Neural progenitor cell (in vitro differentiated cells): ENCODE results near the gene ABHD12. TPM values are rescaled to one million over a fixed set of nuclear protein-coding genes. Genes with fewer than 3 reads are reported as not detected.
A peak's percentile ranks its signal among the peaks of the same experiment; 100 is the strongest.

Source experiments
- DNase-seq: peaks from one replicate; pipeline ENCODE4 v3.0.0-alpha.2; 2016; ENCODE audit warnings: low spot score
- H2AFZ ChIP-seq: fragments of 200-600 bp; sonication (generic); replicated peaks from 2 replicates; pipeline ENCODE4 v1.6.1; 2016; ENCODE audit warnings: antibody characterized with exemption
- H3F3A ChIP-seq: fragments of 200-600 bp; sonication (generic); 2 replicates; pipeline ENCODE4 v1.6.1; 2016; ENCODE audit warnings: antibody characterized with exemption, low read depth
- H3K27ac ChIP-seq: fragments of 200-600 bp; sonication (generic); 2 replicates; pipeline ENCODE4 v1.5.1; 2016; ENCODE audit warnings: mild to moderate bottlenecking
- H3K27me3 ChIP-seq: fragments of 200-600 bp; sonication (generic); 2 replicates; pipeline ENCODE4 v1.6.1; 2016; ENCODE audit warnings: mild to moderate bottlenecking, moderate library complexity
- H3K36me3 ChIP-seq: fragments of 200-600 bp; sonication (generic); 2 replicates; pipeline ENCODE4 v1.5.1; 2016
- H3K4me1 ChIP-seq: fragments of 200-600 bp; sonication (generic); 2 replicates; pipeline ENCODE4 v1.6.1; 2016; ENCODE audit warnings: mixed run types
- H3K4me2 ChIP-seq: fragments of 200-600 bp; sonication (generic); 2 replicates; pipeline ENCODE4 v1.6.1; 2016
- H3K4me3 ChIP-seq: fragments of 200-600 bp; sonication (generic); 2 replicates; pipeline ENCODE4 v1.5.1; 2016
- H3K79me2 ChIP-seq: fragments of 200-600 bp; sonication (generic); 2 replicates; pipeline ENCODE4 v1.6.1; 2016; ENCODE audit warnings: low read depth
- H3K9ac ChIP-seq: fragments of 200-600 bp; sonication (generic); 2 replicates; pipeline ENCODE4 v1.6.1; 2016
- H3K9me3 ChIP-seq: fragments of 200-600 bp; sonication (generic); 2 replicates; pipeline ENCODE4 v1.5.1; 2016; ENCODE audit warnings: low read depth
- H4K20me1 ChIP-seq: fragments of 200-600 bp; sonication (generic); 2 replicates; pipeline ENCODE4 v1.6.1; 2016; ENCODE audit warnings: low read depth
- H3K27ac Mint-ChIP-seq: 3 replicates; pipeline ENCODE4 v1.8.0; 2021; ENCODE audit warnings: mixed read lengths
- H3K27me3 Mint-ChIP-seq: 2 replicates; pipeline ENCODE4 v1.8.0; 2022; ENCODE audit warnings: low read depth, mild to moderate bottlenecking, inconsistent platforms, moderate library complexity, mixed read lengths; ENCODE audit not compliant: insufficient read depth
- H3K36me3 Mint-ChIP-seq: 3 replicates; pipeline ENCODE4 v1.8.0; 2021; ENCODE audit warnings: mixed read lengths
- H3K4me1 Mint-ChIP-seq: 3 replicates; pipeline ENCODE4 v1.8.0; 2021; ENCODE audit warnings: mixed read lengths
- H3K4me3 Mint-ChIP-seq: 3 replicates; pipeline ENCODE4 v1.8.0; 2021; ENCODE audit warnings: mild to moderate bottlenecking, moderate library complexity, mixed read lengths
- H3K9me3 Mint-ChIP-seq: 3 replicates; pipeline ENCODE4 v1.8.0; 2020; ENCODE audit warnings: mixed read lengths
- EZH2 ChIP-seq: fragments of 200-600 bp; sonication (generic); IDR thresholded peaks from 2 replicates; pipeline ENCODE4 v1.6.1; 2017; ENCODE audit warnings: antibody characterized with exemption, mild to moderate bottlenecking, moderate library complexity
- EZH2phosphoT487 ChIP-seq: fragments of 200-600 bp; sonication (generic); IDR thresholded peaks from 2 replicates; pipeline ENCODE4 v1.6.1; 2017; ENCODE audit warnings: antibody characterized with exemption
- total RNA-seq: library from RNA; depleted of rRNA; stranded (reverse); fragments of >200 nt; gene quantifications from 2 replicates; pipeline ENCODE4 v1.2.3, GENCODE V29; 2015; ENCODE audit warnings: low replicate concordance
- TF ChIP-seq, protein P1 (sequence below): fragments of 200-600 bp; sonication (generic); IDR thresholded peaks from 2 replicates; pipeline ENCODE4 v1.5.1; 2017; ENCODE audit warnings: antibody characterized with exemption, mild to moderate bottlenecking

The ABHD12 gene
- total RNA-seq, 1 donor from 2014 or later = 20.8 TPM

DNA sequence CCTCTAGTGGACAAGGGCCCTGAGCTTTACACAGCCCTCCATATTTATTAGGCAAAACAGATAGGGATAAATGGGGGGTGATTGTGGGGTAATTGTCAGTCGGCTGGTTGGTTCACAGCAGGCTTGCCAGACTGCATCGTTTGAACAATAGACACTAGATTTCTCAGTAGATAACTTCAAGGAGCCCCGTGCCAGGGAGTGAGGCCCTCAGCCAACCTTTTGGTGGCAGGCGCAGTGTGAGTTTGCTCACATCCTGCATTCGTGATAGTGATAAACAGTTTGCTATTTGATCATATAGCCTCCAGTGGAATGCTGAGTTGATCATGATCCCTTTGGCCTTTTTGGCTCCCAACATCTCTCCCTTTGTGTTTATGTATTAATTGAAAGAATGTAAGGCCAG lies 3.6 kb upstream of the ABHD12 start:
- peaks cover 22% of the 10 kb centered on the region for H3K4me1 Mint-ChIP-seq
- peaks cover 6% of the 10 kb centered on the region for H3K9me3 Mint-ChIP-seq
- Histone ChIP-seq H3K36me3 (no peaks in the 10 kb centered on the region), H3K4me2 (no peak overlapping the region), H3K4me3 (no peak overlapping the region), H4K20me1 (peaks cover 4% of the 10 kb centered on the region), H3K4me1 (peaks cover under 1% of the 10 kb centered on the region), H3K9ac (no peak overlapping the region), H2AFZ (no peak overlapping the region), H3K27me3 (no peaks in the 10 kb centered on the region), H3F3A (peaks cover 15% of the 10 kb centered on the region), H3K9me3 (no peaks in the 10 kb centered on the region), H3K79me2 (peaks cover 9% of the 10 kb centered on the region), H3K27ac (no peak overlapping the region)
- H3K36me3 Mint-ChIP-seq = peaks cover under 1% of the 10 kb centered on the region
- H3K27ac Mint-ChIP-seq = no peak overlapping the region
- TF ChIP-seq EZH2phosphoT487 (no peak), EZH2 (no peak)
- TF ChIP-seq, protein P1, sequence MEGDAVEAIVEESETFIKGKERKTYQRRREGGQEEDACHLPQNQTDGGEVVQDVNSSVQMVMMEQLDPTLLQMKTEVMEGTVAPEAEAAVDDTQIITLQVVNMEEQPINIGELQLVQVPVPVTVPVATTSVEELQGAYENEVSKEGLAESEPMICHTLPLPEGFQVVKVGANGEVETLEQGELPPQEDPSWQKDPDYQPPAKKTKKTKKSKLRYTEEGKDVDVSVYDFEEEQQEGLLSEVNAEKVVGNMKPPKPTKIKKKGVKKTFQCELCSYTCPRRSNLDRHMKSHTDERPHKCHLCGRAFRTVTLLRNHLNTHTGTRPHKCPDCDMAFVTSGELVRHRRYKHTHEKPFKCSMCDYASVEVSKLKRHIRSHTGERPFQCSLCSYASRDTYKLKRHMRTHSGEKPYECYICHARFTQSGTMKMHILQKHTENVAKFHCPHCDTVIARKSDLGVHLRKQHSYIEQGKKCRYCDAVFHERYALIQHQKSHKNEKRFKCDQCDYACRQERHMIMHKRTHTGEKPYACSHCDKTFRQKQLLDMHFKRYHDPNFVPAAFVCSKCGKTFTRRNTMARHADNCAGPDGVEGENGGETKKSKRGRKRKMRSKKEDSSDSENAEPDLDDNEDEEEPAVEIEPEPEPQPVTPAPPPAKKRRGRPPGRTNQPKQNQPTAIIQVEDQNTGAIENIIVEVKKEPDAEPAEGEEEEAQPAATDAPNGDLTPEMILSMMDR = no peak
- H3K4me3 Mint-ChIP-seq = peak overlapping the region; percentile 0
- DNase-seq = no peak
- H3K27me3 Mint-ChIP-seq = peaks cover 2% of the 10 kb centered on the region

DNA sequence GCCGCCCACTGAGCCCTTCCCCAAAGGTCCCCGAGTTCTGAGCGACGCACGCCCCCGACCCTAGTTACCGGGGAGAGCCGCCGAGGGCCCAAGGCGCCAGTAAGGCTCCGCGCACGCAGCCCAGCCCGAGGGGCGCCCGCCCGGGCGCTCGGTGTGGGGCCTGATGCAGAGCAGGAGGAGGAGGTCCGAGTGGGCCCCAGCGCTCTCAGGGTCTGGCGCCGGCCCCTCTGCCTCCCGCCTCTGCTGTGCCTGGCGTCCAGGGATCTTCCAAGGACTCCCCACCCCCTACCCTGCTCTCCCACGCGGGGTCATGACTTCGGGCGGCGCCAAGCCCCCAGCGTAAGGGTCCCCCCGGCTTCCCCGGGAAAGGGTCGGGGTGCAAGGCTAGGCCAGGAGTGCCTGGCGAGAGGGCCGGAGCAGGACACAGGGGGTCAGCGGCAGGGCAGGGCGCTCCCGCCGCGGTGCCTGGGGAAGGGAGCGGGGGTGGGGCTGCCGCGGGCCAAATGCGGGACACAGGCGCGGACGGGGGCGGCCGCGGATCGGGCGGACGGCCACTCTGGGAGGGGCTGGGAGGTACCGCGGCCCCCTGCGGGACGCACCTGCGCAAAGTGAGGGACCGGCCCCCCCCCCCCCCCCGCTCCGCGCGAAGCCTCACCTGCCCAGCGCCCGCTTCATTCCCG lies 637 bp downstream of the ABHD12 start:
- TF ChIP-seq EZH2phosphoT487 (no peak), EZH2 (no peak)
- TF ChIP-seq, protein P1 = no peak
- Mint-ChIP-seq H3K9me3 (peaks cover 6% of the 10 kb centered on the region), H3K4me3 (peak overlapping the region; percentile 92), H3K4me1 (peaks cover 25% of the 10 kb centered on the region), H3K27ac (no peak overlapping the region), H3K36me3 (peaks cover 12% of the 10 kb centered on the region), H3K27me3 (no peaks in the 10 kb centered on the region)
- Histone ChIP-seq H3K9me3 (no peaks in the 10 kb centered on the region), H3F3A (peaks cover 19% of the 10 kb centered on the region), H3K9ac (peak overlapping the region; percentile 59), H2AFZ (peak overlapping the region; percentile 23), H3K36me3 (no peaks in the 10 kb centered on the region), H3K4me3 (peak overlapping the region; percentile 80), H3K4me2 (peak overlapping the region; percentile 96), H3K27ac (peak overlapping the region; percentile 82), H3K27me3 (no peaks in the 10 kb centered on the region), H4K20me1 (peaks cover 15% of the 10 kb centered on the region), H3K79me2 (peaks cover 52% of the 10 kb centered on the region), H3K4me1 (peaks cover 5% of the 10 kb centered on the region)
- DNase-seq = peak; percentile 76

GRCh38 chr20:25389401-25389857 lies 1.2 kb downstream of the ABHD12 start:
- Mint-ChIP-seq H3K4me1 (peaks cover 22% of the 10 kb centered on the region), H3K27me3 (no peaks in the 10 kb centered on the region), H3K36me3 (peaks cover 14% of the 10 kb centered on the region), H3K4me3 (peak overlapping the region; percentile 92), H3K27ac (no peak overlapping the region), H3K9me3 (peaks cover 6% of the 10 kb centered on the region)
- Histone ChIP-seq H3K36me3 (no peaks in the 10 kb centered on the region), H3K27me3 (no peaks in the 10 kb centered on the region), H3K9ac (peak overlapping the region; percentile 59), H3K4me1 (peaks cover 5% of the 10 kb centered on the region), H3K4me3 (peak overlapping the region; percentile 80), H3K9me3 (no peaks in the 10 kb centered on the region), H3F3A (peaks cover 19% of the 10 kb centered on the region), H3K79me2 (peaks cover 58% of the 10 kb centered on the region), H4K20me1 (peaks cover 15% of the 10 kb centered on the region), H3K4me2 (peak overlapping the region; percentile 96), H3K27ac (no peak overlapping the region), H2AFZ (no peak overlapping the region)
- no peak for DNase-seq
- no peak for TF ChIP-seq EZH2
- no peak for TF ChIP-seq EZH2phosphoT487
- TF ChIP-seq, protein P1 = no peak
